GM19324 (cell line): ENCODE results near the gene AGAP1.

Source experiments
- ATAC-seq: cut with Tn5 transposase; IDR thresholded peaks from one replicate; pipeline ENCODE4 v1.9.1; 2021; ENCODE audit warnings: mild to moderate bottlenecking, moderate library complexity; ENCODE audit not compliant: unreplicated experiment, low FRiP score

Gene AGAP1

DNA sequence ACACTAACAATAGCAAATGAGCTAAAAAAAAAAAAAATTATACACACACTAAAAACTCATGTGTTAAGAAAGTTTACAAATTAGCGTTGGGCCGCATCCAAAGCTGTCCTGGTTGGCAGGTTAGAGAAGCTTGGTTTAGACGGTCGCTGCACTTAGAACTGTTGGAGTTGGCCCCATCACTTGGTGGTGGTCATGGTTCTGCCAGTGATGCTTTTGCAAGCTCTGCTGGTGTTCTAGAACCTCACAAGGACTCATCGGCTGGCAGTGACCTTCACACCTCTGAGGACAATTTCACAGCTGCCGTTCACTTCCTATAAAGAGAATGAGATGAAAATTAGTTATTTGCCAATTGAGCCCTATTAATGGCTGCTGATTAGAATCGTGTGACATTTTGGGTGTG is 229.0 kb downstream of the AGAP1 start:
- no peak for ATAC-seq

DNA sequence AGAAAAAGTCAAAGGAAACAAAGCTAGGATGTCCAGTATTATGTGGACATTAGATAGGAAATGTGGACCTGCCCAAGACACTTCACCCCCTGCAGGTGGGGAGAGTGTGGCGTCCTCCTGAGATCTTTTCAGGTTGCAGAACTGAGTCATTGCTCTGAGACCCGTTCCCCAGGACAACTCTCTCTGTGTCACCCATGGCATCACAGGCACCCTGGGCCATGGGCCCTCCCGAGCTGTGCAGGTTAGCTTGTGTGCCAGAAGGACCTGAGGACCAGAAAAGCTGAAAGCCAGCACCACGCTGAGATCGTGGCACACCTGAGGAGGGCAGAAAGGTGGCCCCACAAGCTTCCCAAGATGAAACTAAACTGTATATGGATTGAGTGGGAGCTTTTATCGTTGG is 229.5 kb downstream of the AGAP1 start:
- ATAC-seq, result no peak

DNA sequence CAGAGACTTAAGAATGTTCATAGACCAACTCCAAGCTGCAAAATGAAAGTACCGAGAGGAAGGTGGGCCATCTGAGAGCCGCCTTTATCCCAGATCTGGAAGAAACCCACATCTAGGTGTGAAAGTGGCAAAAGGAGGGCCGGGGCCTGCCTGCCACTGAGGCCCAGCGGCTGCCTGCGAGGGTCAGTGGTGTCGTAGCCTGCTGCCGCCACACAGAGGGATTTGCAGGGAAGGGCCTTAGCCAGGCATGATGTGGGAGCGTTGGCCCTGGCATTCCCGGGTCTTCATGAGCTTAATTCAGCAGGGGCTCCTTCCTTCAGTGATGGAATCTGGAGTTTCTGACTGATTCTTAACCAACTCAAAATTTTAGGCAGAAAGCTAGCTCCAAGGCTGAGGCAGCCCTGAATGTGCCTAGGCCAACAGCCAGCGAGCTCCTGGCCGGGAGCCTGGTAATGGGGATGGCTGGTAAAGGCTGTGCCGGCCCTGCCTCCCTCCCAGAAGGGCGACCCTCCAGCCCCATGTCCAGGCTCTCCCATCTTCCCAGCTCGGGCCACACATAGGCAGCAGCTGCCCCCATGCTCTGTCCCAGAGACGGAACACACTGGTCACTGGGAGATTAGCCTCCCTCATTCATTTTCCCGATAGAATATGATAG is 230.1 kb downstream of the AGAP1 start:
- ATAC-seq, result no peak

DNA sequence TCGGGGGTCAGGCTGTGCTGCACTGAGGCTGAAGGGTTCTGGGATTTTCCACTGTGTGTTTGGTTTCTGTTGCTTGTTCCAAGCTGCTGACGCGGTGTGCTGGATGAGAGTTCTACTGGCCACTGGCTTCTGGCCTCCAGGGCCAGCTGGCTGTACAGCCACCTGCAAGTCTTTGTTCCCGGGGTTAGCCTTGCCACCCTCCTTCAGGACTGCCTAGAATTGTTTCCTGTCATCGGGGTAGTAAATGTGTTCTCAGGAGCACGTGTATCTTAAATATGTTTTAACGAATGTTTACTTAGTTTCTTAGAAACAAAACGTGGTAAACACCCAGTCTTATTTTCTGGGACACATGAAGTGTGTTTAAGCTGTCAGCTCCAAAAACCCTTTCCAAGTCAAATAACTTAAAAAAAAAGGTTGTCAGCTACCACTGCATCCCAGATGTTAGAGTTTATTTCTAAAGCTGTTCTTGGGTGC is 231.2 kb downstream of the AGAP1 start:
- no peak for ATAC-seq

DNA sequence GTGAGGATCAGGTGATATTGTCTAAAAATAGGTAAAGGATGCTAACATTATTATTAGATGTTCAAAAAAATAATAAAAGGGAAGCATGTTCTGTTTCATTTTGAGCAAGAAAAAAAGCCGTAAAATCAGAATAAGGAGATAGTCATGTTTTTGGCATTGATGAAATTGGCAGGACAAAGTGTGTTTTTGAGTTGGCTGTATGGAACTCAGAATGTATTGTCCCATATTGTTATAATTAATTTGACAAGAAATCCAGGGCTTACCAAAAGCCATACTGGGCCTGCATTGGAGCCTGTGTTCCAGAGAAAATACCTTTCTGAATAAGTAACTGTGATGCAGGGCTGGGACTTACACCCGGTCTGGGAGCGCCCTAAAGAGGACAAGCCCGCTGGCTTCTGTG is 232.0 kb downstream of the AGAP1 start:
- ATAC-seq, result no peak

DNA sequence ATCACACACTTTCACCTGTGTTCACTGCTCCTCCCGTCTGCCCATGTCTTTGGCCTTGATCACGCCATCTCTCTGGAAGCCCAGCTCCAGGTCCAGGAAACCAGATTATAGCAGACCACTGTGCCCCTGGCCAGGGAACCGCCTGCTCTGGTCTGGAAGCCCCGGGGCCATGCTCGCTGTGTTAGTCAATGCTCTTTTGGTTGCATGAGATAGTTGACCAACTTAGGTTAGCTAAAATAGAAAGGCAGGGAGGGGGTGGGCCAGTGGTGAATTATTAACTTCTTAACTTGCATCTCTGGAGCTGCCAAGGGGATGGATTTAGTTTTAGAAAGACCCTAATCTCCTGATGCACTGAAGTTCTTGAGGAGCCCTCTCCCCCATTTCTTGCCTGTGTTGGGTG is 232.7 kb downstream of the AGAP1 start:
- ATAC-seq, result no peak

DNA sequence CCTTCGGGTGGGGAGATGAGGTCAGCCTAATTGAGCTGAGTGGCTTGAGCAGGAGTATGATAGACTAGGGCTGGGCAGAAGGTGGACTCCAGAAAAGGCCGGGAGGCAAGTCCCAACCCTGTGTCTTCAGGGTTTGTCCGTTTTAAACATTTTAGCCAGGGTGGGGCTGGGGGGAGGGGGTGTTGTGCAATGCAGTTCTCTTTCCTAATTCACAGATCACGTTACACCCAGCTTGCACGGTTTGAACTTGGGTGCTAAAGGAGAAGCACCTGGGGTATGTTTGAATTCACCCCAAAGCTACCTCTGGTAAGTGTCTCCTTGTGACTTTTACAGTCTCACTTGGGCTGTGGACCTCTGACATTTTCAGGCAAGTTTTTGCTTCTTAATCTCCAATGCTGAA is 233.3 kb downstream of the AGAP1 start:
- no peak for ATAC-seq

DNA sequence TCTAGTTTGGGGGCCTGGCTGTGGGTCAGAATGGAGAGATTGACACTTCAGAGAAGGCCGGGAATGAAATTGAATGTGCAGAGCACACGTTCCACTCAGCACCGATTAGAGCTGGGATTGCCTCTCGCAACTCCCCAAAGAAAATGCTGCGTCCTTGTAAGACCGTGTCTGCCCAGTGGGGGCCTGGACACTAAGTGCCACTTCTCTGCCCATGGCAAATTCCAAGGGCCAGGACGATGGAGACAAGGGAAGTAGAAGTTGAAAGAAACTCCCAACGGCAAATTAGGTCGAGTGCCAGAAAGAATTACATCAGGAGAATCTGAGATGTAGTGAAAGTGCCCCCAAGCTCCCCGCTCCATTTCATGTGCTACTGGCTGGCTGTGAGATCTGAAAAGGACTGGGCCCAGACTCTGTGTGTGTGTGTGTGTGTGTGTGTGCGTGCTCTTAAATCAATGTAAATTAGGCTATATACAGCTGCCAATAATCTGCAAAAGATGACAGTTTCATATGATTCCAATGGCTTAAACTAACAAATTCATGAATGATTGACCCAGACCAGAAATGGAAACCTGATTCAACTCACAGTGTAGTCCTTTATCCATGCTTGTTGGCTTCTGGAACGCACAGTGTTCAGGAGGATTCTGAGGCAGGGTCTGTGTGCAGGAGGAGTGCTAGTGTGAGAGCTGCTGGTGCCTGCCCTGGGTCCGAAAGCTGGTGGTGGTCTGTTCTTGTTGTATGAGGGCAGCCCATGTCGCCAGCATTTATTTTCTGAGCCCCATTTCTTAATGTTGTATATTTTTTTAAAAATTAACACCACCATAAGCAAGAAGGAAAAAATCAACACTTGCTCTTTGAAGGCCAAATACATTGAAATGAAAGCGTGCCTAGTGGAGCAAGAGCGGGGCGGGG is 234.3 kb downstream of the AGAP1 start:
- no peak for ATAC-seq

DNA sequence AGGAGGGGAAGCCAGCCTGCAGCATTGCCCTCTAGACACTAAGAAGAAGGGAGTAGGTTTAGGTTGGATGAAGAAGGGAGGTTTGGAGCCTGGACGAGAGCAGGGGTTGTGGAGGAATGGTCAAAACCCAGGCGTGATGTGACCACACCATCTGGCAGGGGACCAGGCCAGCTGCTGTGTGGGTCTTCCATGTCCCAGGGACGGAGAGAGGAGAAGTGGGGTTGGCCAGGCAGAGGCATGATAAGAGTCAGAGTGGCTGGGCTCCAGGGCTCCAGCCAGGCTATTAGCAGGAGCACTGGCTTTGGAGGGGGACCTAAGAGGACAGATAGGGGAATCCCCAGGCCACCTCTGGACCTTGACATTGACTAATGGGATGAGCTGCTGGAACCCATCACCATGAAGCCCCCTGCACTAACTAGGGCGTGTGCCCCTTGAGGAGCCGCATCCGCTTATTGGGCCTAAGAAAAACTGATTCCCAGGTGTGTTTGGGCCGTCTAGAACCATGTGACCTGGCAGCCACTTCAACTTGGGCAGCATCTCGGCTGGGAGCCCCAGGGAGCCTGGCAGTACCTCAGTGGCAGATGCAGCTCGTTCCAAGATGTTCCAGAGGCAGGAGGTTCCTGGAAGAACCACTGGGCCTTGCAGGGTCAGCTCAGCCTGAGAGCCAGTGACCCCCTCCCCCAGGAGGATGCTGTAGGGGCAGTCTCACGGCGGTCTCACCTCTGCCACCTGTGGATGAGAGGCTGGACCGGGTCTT is 235.1 kb downstream of the AGAP1 start:
- no peak for ATAC-seq

DNA sequence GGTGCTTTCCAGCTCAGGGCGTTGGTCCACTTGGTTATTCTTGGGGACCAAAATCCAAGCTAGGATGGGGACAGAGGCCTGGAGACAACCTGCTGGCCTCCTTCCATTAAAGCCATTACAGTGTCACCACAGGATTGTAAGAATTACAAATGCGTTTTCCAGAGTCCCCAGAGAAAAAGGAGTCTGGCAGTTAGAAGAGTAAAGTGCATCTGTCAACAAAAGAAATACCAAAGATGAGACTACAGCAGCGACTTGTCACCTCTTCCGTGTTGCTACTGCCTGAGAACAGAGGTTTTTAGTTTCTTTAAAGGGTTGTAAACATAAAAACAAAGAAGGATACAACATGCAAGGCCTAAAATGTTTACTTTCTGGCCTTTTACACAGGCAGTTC is 235.7 kb downstream of the AGAP1 start:
- ATAC-seq, result no peak

DNA sequence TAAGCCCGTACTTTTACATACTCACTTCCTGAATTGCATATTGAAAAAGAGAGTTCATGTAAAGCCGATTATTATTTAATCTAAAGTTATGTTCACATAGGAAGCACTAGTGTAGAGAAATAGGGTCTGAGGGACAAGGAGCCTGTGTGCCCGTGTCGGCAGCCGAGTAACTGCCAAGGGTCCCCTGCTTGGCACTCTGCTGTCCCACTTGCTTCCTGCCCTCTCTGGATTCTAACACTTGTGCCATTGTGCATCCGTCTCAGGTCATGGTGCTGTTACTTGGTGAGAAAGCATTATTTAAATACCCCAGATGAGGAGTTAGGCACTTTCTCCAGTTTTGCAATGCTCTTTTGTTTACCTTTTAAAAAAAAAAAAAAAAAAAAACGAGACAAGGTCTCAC is 236.3 kb downstream of the AGAP1 start:
- ATAC-seq, result no peak

DNA sequence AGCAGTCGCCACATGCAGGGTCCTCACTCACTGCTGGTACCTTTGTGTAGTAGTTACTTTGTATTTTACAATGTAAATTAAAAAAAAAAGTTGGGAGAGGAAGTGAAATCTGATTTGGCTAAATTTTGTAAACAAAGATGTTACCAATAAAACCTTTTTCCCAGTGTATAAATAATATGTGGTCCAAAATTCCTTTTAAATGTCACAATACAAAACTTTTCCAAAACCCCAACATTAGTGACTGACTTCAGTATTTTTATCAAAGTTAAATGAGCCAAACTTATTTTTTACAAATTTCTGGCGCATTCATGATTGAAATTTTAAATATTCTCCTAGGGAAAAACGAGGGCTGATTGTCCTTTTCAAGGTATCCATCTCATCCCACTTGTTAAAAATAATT is 239.9 kb downstream of the AGAP1 start:
- ATAC-seq, result no peak

DNA sequence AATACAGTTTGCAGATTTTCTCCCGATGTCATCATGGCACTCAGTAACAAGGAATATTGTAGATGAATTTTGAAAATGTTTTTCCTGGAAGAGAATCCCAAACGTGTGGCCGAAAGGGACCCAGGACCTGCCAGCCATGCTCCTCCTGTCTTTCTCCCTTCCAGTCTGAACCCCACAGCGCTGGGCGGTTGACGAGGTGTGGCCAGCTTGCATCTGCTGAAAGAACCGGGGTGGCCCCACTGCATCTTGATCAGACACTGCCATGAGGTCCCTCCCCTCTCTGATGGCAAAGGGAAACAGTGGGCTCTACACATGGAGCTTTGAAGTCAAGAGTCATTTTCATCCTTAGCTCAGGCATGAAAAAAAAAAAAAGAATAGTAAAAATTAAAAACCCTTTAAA is 240.3 kb downstream of the AGAP1 start:
- no peak for ATAC-seq

DNA sequence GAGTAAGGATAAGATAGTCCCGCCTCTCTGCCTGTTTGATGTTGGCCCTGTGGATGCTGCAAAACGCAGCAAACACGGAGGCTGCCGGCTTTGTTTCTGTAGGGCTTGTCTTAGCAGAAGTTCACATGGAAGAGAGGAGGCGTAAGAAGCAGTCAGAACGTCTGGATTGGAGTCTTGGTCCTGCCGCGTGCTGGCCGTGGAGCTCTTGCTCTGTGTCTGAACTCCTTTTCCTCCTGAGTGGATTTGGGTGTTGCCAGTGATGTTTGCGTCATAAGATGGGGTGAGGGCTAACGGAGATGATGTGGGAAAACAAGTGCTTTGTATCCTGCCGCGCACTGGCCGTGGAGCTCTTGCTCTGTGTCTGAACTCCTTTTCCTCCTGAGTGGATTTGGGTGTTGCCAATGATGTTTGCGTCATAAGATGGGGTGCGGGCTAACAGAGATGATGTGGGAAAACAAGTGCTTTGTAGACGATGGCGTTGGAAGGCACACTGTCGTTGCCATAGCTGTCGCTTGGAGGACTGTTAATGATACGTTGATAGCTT is 240.9 kb downstream of the AGAP1 start:
- ATAC-seq, result no peak

DNA sequence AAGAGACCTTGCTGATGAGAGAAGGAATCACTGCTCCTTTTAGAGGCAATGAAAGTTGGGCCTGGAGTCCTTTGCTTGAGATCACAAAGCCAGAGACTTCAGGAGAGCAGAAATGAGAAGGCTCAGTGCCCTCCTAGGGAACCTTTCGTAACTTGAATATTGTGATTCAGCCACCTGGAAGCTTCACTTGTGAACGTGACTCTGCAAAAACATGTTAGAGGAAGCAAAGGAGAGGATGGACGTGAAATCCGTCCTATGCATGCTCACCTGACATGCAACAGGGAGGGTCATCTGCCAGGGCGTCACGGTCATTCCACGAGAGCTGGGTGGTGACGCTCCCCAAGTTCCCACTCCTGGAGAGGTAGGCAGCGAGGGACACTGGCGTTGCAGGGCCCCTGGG is 243.6 kb downstream of the AGAP1 start:
- no peak for ATAC-seq

DNA sequence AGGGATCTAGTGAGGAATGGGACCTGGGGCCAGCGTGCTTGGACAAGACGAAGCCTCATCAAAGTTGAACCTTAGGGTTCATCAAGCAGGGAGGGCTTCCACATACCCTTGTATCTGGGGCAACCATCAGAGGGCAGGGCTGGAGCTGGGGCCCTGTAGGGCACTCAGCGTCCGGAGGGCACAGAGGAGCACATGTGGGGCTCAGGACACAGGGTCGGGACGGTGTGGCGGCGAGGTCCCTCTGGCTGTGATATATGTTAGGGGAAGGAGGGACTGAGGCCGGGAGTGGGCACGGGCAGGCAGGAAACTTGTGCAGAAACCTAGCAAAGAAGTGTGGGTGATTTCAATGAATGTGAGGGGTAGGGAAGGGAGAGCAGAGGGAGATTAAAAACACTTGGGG is 244.0 kb downstream of the AGAP1 start:
- no peak for ATAC-seq

DNA sequence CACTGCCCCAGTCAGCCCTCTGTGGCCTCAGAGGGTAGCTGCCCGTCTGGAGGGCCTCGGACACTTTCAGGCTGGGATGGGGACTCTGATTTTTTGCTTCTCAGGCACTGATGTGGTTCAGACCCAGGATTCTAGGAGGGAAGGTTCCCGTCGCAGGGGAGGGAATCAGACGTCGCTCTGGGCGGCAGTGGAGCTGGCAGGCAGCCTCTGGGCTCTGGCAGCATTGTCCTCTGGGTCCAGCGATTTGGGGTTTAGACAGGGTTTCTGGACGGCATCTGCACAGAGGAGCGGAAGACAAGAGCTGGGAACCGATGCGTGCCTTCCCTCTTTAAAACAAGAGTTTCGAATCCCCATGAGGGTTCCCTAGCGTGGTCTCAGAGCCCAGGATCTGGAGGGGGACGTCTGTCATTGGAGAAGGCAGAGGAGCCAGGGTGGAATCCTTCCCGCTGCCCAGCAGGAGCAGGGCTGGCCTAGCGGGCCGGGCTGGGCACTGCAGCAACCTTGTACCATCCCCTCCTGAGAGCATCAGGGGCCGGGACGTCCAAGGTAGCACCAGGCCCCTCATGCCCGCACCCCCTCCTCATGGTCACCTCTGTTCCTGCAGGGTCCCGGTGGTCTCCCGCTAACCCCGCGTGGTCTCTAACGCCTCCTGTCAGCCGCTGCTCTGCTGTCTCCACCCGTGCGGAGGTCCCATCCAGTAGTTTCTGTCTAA is 246.0 kb downstream of the AGAP1 start:
- ATAC-seq, result no peak

DNA sequence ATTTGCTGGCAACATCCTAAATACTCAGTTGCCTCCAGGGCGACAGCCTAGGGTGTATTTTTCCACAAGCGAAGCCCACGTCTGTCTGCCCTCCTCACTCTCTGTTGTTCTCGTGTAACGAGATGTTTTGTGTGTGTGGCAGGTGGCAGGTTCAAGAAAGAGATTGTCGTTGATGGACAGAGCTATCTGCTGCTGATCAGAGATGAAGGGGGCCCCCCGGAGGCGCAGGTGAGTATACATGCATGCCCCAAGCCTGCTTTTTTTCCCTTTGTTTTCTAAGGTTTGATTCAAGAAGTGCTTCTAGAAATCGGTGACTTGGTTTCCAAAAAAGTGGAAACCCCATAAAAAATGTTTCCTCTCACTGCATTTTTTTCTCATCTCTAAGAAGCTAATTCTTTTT is 247.0 kb downstream of the AGAP1 start:
- no peak for ATAC-seq

DNA sequence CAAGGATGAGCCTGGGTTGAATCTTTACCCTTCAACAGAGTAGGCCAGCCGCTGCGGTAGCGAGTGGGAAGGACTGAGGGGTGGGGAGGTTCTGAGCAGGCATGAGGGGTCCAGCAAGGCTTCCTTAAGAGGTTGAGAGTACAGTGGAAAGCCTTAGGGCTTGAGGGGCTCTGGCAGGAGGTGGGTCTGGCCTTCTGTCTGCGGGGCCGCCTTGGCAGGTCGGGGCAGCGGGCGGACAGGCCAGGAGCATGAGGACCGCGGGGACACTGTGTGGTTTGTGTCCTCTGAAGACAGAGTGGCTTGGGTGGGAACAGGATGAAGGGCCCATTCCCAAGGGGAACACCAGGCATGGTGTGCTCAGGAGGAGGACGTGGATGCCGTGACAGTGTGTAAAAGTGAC is 250.3 kb downstream of the AGAP1 start:
- no peak for ATAC-seq

DNA sequence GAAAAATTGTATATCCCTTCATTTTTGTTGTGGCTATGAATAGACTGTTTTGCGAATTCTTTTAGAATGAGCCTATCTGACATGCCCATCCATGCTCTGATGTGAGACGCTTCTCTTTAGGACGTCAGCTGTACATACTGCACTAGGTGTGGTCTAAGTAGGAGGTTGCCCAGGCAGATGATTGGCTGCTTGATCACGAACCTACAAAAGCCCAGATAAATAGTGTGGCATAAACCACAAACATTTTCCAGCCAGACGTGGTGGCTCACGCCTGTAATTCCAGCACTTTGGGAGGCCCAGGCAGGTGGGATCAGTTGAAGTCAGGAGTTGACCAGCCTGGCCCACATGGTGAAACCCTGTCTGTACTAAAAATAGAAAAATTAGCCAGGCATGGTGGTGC is 251.8 kb downstream of the AGAP1 start:
- ATAC-seq, result no peak
